SKM-1 (cell line): Measurements from ENCODE around the gene CFAP70.

Source experiments
- DNase-seq: peaks from one replicate; lab custom pipeline; 2025; ENCODE audit not compliant: unreplicated experiment; lab: John Stamatoyannopoulos, UW

CFAP70 gene

DNA sequence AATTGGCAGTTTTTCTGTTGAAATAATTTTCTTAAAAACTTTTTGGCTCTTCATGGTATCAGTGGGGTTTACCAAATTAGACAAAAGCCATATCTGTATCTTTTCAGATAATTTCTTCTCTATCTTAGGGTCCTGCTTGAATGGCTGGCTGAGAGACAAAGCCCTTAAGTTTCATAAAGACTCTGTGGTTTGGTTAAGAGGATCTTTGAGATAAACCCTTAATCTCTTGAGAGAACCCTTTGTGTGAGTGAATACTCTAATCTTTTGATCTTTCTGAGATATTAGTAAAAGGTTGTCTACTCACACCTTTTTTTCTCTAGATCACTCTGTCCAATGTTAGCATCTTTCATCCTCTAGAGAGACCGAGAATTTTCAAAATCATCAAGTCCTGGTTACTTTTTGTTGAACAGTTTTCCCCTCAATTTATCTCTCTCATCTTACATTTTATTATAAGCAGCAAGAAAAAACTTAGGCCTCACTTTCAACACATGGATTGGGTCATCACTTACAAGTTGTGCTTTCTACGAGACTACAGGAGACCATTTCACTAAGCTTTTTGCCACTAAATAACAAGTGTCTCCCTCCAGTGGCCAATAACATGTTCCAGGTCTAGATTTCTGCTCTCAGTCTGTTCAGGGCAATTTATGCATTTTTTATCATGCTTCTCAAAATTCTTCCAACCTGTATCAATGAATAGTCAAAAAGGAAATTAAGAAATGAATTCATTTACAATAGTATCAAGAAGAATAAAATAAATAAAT is 140.1 kb downstream of the CFAP70 start:
- peak; percentile 21 for DNase-seq

DNA sequence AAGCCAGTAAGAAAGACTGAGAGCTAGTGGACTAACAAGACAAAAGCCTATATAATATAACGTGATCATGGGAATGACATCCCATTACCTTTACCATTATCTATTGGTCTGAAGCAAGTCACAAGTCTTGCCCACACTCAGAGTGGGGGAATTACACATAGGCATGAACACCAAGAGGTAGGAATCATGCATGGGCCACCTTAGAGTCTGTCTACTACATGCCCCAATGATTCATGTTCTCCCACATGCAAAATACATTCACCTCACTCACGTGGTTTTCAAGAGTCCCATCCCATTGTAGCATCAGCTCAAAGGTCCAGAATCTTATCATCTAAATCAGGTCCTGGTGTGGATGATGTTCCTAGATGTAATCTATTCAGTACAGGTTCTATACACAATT is 141.0 kb downstream of the CFAP70 start:
- no peak for DNase-seq

- DNase-seq = no peak
Observed at GRCh38 chr10:73215749-73216148, 142.9 kb downstream of the CFAP70 start.

DNA sequence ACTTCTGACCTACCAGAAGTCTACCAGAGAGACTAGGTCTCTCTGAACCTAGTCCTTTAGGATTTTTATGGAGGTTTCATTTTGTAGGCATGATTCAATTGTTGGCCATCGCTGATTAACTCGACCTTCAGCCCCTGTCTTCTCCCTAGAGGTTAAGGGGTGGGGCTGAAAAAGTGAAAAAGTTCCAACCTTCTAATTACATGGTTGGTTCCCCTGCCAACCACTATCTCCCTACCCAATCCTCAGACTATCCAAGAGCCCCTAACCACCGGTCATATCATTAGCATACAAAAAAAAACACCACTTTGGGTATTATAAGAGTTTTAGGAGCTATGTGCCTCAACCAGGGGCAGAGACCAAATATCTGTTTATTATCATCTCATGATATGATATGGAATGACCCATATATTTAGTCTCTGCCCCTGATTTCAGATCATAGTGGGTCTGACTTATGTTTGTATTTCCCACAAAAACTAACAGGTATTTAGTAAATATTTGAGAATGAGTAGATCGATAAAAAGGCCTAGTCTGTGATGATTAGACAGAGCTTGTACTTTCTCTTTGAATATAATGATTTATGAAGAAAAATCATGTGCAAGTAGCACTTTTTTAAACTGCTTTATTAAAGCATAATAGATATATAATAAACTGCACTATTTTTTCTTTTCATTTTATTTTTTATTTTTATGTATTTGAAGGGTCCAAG is 147.4 kb downstream of the CFAP70 start:
- DNase-seq = no peak

- DNase-seq = no peak
Observed at GRCh38 chr10:73210395-73211105, 148.1 kb downstream of the CFAP70 start.

- DNase-seq = no peak
Observed at GRCh38 chr10:73209705-73210104, 149.0 kb downstream of the CFAP70 start.

DNA sequence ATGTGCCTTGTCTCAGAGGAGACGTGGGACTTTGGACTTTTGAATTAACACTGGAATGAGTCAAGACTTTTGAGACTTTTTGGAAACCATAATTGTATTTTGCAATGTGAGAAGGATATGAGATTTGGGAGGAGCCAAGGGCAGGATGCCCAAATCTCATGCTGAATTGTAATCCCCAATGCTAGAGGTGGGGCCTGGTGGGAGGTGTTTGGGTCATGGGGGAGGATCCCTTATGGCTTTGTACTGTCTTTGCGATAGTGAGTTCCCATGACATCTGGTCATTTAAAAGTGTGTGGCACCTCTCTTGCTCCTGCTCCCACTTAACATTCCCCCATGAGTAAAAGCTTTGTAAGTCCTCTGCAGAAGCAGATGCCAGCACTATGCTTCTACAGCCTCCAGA is 150.8 kb downstream of the CFAP70 start:
- no peak for DNase-seq

GRCh38 chr10:73206385-73206784 is 152.3 kb downstream of the CFAP70 start:
- no peak for DNase-seq

- no peak for DNase-seq
Observed at GRCh38 chr10:73205890-73206289, 152.8 kb downstream of the CFAP70 start.

DNA sequence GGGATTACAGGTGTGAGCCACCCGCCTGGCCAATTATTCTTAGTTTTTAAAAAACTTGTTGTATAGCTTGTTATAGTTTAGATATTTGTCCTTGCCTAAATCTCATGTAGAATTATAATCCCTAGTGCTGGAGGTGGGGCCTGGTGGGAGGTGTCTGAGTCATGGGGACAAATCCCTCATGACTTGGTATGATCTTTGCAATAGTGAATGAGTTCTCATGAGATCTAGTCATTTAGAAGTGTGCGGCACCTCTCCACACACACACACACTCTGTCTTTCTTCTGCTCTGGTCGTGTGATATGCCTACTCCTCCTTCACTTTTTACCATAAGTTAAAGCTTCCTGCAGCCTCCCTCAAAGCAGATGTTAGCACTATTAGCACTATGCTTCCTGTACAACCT is 153.6 kb downstream of the CFAP70 start:
- DNase-seq = no peak
